DMS153 (cell line): Measurements from ENCODE around the gene TSPAN11.
"Not testable (repeated sequence)": the region's sequence is repeated elsewhere in the genome, so short reads cannot be mapped to it uniquely, and the experiment has no call there.

Experiments used
- DNase-seq: peaks from one replicate; lab custom pipeline; 2025; lab: John Stamatoyannopoulos, UW

The TSPAN11 gene

GRCh38 chr12:30926243-30927221, at the start of gene TSPAN11:
TSS of gene TSPAN11 (plus strand) at chr12:30926748. CDS start at chr12:30953992, 27,244 bp downstream.
- no peak for DNase-seq

- DNase-seq = peak; percentile 77
Measured at GRCh38 chr12:30877105-30877875, 49.3 kb upstream of the TSPAN11 start.

GRCh38 chr12:30878024-30878423, 48.5 kb upstream of the TSPAN11 start:
- no peak for DNase-seq

GRCh38 chr12:30880061-30880460, 46.5 kb upstream of the TSPAN11 start:
- peak; percentile 78 for DNase-seq

GRCh38 chr12:30880813-30881212, 45.7 kb upstream of the TSPAN11 start:
- no peak for DNase-seq

GRCh38 chr12:30882706-30883105, 43.8 kb upstream of the TSPAN11 start:
- no peak for DNase-seq

GRCh38 chr12:30884799-30885198, 41.7 kb upstream of the TSPAN11 start:
- no peak for DNase-seq

GRCh38 chr12:30885321-30885720, 41.2 kb upstream of the TSPAN11 start:
- DNase-seq = no peak

GRCh38 chr12:30887226-30887625, 39.3 kb upstream of the TSPAN11 start:
- no peak for DNase-seq

- DNase-seq = no peak
Measured at GRCh38 chr12:30888241-30888640, 38.3 kb upstream of the TSPAN11 start.

- not testable (repeated sequence) for DNase-seq
Measured at GRCh38 chr12:30894531-30894930, 32.0 kb upstream of the TSPAN11 start.

GRCh38 chr12:30896461-30896860, 30.1 kb upstream of the TSPAN11 start:
- no peak for DNase-seq

- no peak for DNase-seq
Measured at GRCh38 chr12:30898846-30899245, 27.7 kb upstream of the TSPAN11 start.

GRCh38 chr12:30900351-30900750, 26.2 kb upstream of the TSPAN11 start:
- DNase-seq = no peak

- no peak for DNase-seq
Measured at GRCh38 chr12:30902001-30902400, 24.5 kb upstream of the TSPAN11 start.

- no peak for DNase-seq
Measured at GRCh38 chr12:30902596-30902995, 24.0 kb upstream of the TSPAN11 start.

GRCh38 chr12:30905463-30906009, 21.0 kb upstream of the TSPAN11 start:
- no peak for DNase-seq

- no peak for DNase-seq
Measured at GRCh38 chr12:30908076-30908721, 18.3 kb upstream of the TSPAN11 start.

GRCh38 chr12:30908722-30909348, 17.7 kb upstream of the TSPAN11 start:
- DNase-seq = peak; percentile 26

- no peak for DNase-seq
Measured at GRCh38 chr12:30909349-30910037, 17.1 kb upstream of the TSPAN11 start.

GRCh38 chr12:30910038-30910350, 16.6 kb upstream of the TSPAN11 start:
- DNase-seq = no peak
